ENCODE data around the gene ARHGAP25. TPM values are rescaled to one million over a fixed set of nuclear protein-coding genes. Genes with fewer than 3 reads are reported as not detected.

ARHGAP25 gene
- total RNA-seq, 1 experiment from 2014 or later = not detected

- Histone ChIP-seq H3K4me3 (no peak overlapping the region), H3K27ac (no peak overlapping the region), H3K9me3 (ENCODE audit: insufficient read depth, low read depth) (no peaks in the 10 kb centered on the region), H4K20me1 (ENCODE audit: insufficient read depth) (no peaks in the 10 kb centered on the region), H3K9me2 (ENCODE audit: insufficient read depth) (no peaks in the 10 kb centered on the region; the same call in 1 of the 2 replicates), H2AFZ (no peak overlapping the region), H3K4me1 (replicated peaks; ENCODE audit: insufficient read depth) (no peaks in the 10 kb centered on the region), H3F3A (ENCODE audit: insufficient read depth, low read depth) (no peaks in the 10 kb centered on the region), H3K4me2 (no peak overlapping the region), H3K36me3 (ENCODE audit: low read depth) (no peaks in the 10 kb centered on the region), H3K79me2 (ENCODE audit: low read depth) (no peaks in the 10 kb centered on the region), H3K27me3 (ENCODE audit: insufficient read depth, low read depth) (no peaks in the 10 kb centered on the region)
- CTCF ChIA-PET = no interaction called here
- POLR2A ChIA-PET (ENCODE audit: unreplicated experiment) = no interaction called here
- no peak for DNase-seq
- no TSS peak for BruUV-seq (replicated peaks)
- TF ChIP-seq, protein P1, sequence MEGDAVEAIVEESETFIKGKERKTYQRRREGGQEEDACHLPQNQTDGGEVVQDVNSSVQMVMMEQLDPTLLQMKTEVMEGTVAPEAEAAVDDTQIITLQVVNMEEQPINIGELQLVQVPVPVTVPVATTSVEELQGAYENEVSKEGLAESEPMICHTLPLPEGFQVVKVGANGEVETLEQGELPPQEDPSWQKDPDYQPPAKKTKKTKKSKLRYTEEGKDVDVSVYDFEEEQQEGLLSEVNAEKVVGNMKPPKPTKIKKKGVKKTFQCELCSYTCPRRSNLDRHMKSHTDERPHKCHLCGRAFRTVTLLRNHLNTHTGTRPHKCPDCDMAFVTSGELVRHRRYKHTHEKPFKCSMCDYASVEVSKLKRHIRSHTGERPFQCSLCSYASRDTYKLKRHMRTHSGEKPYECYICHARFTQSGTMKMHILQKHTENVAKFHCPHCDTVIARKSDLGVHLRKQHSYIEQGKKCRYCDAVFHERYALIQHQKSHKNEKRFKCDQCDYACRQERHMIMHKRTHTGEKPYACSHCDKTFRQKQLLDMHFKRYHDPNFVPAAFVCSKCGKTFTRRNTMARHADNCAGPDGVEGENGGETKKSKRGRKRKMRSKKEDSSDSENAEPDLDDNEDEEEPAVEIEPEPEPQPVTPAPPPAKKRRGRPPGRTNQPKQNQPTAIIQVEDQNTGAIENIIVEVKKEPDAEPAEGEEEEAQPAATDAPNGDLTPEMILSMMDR (conservative IDR thresholded peaks at IDR 0.05) = no peak
- TF ChIP-seq EZH2 (IDR thresholded peaks at IDR 0.05; ENCODE audit: low read depth) = no peak
- intact Hi-C loops (cut with micrococcal nuclease; ENCODE audit: unreplicated experiment) = no loop called here
Observed at GRCh38 chr2:68850524-68850923, 115.9 kb downstream of the ARHGAP25 start.

DNA sequence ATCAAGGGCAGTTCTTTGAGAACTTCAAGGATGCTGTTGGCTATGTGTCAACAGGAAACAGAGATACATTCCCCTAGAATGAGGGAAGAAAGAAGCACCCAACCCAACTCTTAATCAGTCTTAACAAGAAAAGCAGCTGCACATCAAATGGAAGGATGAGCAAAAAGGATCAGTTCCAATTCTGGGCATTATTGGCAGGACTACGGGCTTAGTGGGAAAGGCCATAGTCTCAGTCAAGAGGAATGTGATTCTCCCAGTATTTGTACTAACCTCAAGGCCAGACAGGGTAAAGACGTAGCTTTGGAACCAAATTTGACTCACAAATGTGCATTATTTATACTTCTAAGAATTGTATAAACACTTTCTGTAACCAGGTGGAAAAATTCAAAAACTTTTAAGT is 118.4 kb downstream of the ARHGAP25 start:
- DNase-seq = no peak
- TF ChIP-seq, protein P1 (conservative IDR thresholded peaks at IDR 0.05) = no peak
- no peak for TF ChIP-seq EZH2 (IDR thresholded peaks at IDR 0.05; ENCODE audit: low read depth)
- H2AFZ ChIP-seq = no peak overlapping the region
- no peaks in the 10 kb centered on the region for H3K4me1 ChIP-seq (replicated peaks; ENCODE audit: insufficient read depth)
- ChIA-PET CTCF (no interaction called here), POLR2A (ENCODE audit: unreplicated experiment) (no interaction called here)
- no peaks in the 10 kb centered on the region for H3K27me3 ChIP-seq (ENCODE audit: insufficient read depth, low read depth)
- no peak overlapping the region for H3K27ac ChIP-seq
- BruUV-seq (replicated peaks) = no TSS peak
- no peaks in the 10 kb centered on the region for H4K20me1 ChIP-seq (ENCODE audit: insufficient read depth)
- H3K79me2 ChIP-seq (ENCODE audit: low read depth) = no peaks in the 10 kb centered on the region
- no peak overlapping the region for H3K4me3 ChIP-seq
- H3K4me2 ChIP-seq = no peak overlapping the region
- intact Hi-C loops (cut with micrococcal nuclease; ENCODE audit: unreplicated experiment) = no loop called here
- H3K9me3 ChIP-seq (ENCODE audit: insufficient read depth, low read depth) = no peaks in the 10 kb centered on the region
- H3F3A ChIP-seq (ENCODE audit: insufficient read depth, low read depth) = no peaks in the 10 kb centered on the region
- H3K36me3 ChIP-seq (ENCODE audit: low read depth) = no peaks in the 10 kb centered on the region
- no peaks in the 10 kb centered on the region for H3K9me2 ChIP-seq (ENCODE audit: insufficient read depth)

DNA sequence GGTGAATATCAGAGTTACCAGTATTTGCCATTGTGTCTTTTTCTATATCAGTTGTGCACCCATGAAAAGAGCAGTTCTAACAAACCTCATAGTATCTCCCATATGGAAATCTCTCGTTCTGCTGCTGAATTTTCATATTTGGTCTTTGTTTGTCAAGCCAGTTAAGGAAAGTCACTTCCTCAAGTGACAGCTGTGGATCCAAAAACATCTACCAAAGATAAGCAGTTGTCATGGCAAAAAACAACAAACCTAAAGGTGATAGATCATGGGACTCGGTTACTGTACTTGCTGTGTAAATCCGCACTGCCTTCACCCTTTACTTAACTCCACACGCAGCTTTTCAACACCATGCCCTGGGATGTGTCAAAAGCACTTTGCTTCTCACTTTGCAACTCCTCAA is 119.3 kb downstream of the ARHGAP25 start:
- intact Hi-C loops (cut with micrococcal nuclease; ENCODE audit: unreplicated experiment) = no loop called here
- no peaks in the 10 kb centered on the region for H4K20me1 ChIP-seq (ENCODE audit: insufficient read depth)
- no peaks in the 10 kb centered on the region for H3K79me2 ChIP-seq (ENCODE audit: low read depth)
- H3K4me3 ChIP-seq = no peak overlapping the region
- BruUV-seq (replicated peaks) = no TSS peak
- no peaks in the 10 kb centered on the region for H3K9me2 ChIP-seq (ENCODE audit: insufficient read depth)
- no peak for DNase-seq
- TF ChIP-seq, protein P1 (conservative IDR thresholded peaks at IDR 0.05) = no peak
- no peak for TF ChIP-seq EZH2 (IDR thresholded peaks at IDR 0.05; ENCODE audit: low read depth)
- no peak overlapping the region for H2AFZ ChIP-seq
- H3K9me3 ChIP-seq (ENCODE audit: insufficient read depth, low read depth) = no peaks in the 10 kb centered on the region
- ChIA-PET POLR2A (ENCODE audit: unreplicated experiment) (no interaction called here), CTCF (no interaction called here)
- H3K36me3 ChIP-seq (ENCODE audit: low read depth) = no peaks in the 10 kb centered on the region
- no peaks in the 10 kb centered on the region for H3K27me3 ChIP-seq (ENCODE audit: insufficient read depth, low read depth)
- H3F3A ChIP-seq (ENCODE audit: insufficient read depth, low read depth) = no peaks in the 10 kb centered on the region
- H3K4me1 ChIP-seq (replicated peaks; ENCODE audit: insufficient read depth) = no peaks in the 10 kb centered on the region
- H3K27ac ChIP-seq = no peak overlapping the region
- H3K4me2 ChIP-seq = no peak overlapping the region

Data from PC-9 (cell line).